IMR-90 (cell line): ENCODE results near the gene MAML2. TPM values are rescaled to one million over a fixed set of nuclear protein-coding genes. Genes with fewer than 3 reads are reported as not detected.

ENCODE experiments used
- ATAC-seq: fragments of 200-7000 bp; cut with Tn5 transposase; 2 replicates; pipeline ENCODE4 v1.9.1; 2020; ENCODE audit warnings: low read depth, mild to moderate bottlenecking, moderate library complexity
- BruUV-seq: library from RNA; stranded (reverse); fragments of 400-500 nt; replicated peaks from 2 replicates; lab custom pipeline; 2021; lab: Mats Ljungman, UMichigan
- CTCF ChIA-PET: fragments of 300-600 bp; formaldehyde crosslinking; extraction: SDS; loops from one replicate; lab custom pipeline; 2021; ENCODE audit warnings: antibody characterized with exemption; lab: Yijun Ruan, JAX
- POLR2A ChIA-PET: fragments of 300-600 bp; sonication (Branson Sonifier 250); formaldehyde crosslinking; loops from one replicate; lab custom pipeline; 2022; ENCODE audit warnings: antibody characterized with exemption; ENCODE audit not compliant: unreplicated experiment; lab: Charles Lee
- DNase-seq: peaks from one replicate; pipeline ENCODE4 v3.0.0; 2013
- H2AFZ ChIP-seq: replicated peaks from 2 replicates; pipeline ENCODE3; 2013; ENCODE audit warnings: low read length, mild to moderate bottlenecking; ENCODE audit not compliant: poor library complexity
- H2AK5ac ChIP-seq: 2 replicates; pipeline ENCODE4 v1.6.1; 2013; ENCODE audit warnings: low read depth, low read length, inconsistent platforms
- H2AK9ac ChIP-seq: replicated peaks from 2 replicates; pipeline ENCODE3; 2013; ENCODE audit warnings: mild to moderate bottlenecking, low read depth, low read length, moderate library complexity; ENCODE audit not compliant: poor library complexity
- H2BK120ac ChIP-seq: 2 replicates; pipeline ENCODE4 v1.6.1; 2013; ENCODE audit warnings: low read depth, low read length, inconsistent platforms
- H2BK15ac ChIP-seq: 3 replicates; pipeline ENCODE4 v1.6.1; 2013; ENCODE audit warnings: low read depth, low read length, inconsistent platforms
- H2BK20ac ChIP-seq: 2 replicates; pipeline ENCODE4 v1.6.1; 2013; ENCODE audit warnings: low read depth, mild to moderate bottlenecking, inconsistent platforms, low read length, moderate library complexity
- H2BK5ac ChIP-seq: 2 replicates; pipeline ENCODE4 v1.6.1; 2013; ENCODE audit warnings: mild to moderate bottlenecking, low read depth, low read length, inconsistent platforms; ENCODE audit not compliant: poor library complexity, severe bottlenecking
- H3K14ac ChIP-seq: replicated peaks from 2 replicates; pipeline ENCODE4 v1.6.1; 2013; ENCODE audit warnings: low read depth, low read length, inconsistent platforms
- H3K18ac ChIP-seq: 2 replicates; pipeline ENCODE4 v1.6.1; 2013; ENCODE audit warnings: low read depth, low read length, control low read depth
- H3K23ac ChIP-seq: 2 replicates; pipeline ENCODE4 v1.6.1; 2013; ENCODE audit warnings: low read depth, low read length, inconsistent platforms
- H3K27ac ChIP-seq: 2 replicates; pipeline ENCODE4 v1.5.1; 2013; ENCODE audit warnings: mild to moderate bottlenecking, control low read depth, low read length; ENCODE audit not compliant: insufficient read depth
- H3K27me3 ChIP-seq: 2 replicates; pipeline ENCODE4 v1.6.1; 2013; ENCODE audit warnings: low read length; ENCODE audit not compliant: control insufficient read depth, insufficient read depth
- H3K36me3 ChIP-seq: 2 replicates; pipeline ENCODE4 v1.6.1; 2013; ENCODE audit warnings: low read length, mixed read lengths; ENCODE audit not compliant: control insufficient read depth, insufficient read depth
- H3K4ac ChIP-seq: 2 replicates; pipeline ENCODE4 v1.6.1; 2013; ENCODE audit warnings: low read depth, low read length, inconsistent platforms
- H3K4me1 ChIP-seq: 2 replicates; pipeline ENCODE4 v1.6.1; 2013; ENCODE audit warnings: low read length, mixed read lengths; ENCODE audit not compliant: control insufficient read depth, insufficient read depth
- H3K4me2 ChIP-seq: 2 replicates; pipeline ENCODE4 v1.6.1; 2013; ENCODE audit warnings: low read depth, mild to moderate bottlenecking, control low read depth, low read length, moderate library complexity
- H3K4me3 ChIP-seq: 2 replicates; pipeline ENCODE4 v1.5.1; 2013; ENCODE audit warnings: low read depth, mild to moderate bottlenecking, control low read depth, low read length, moderate library complexity; ENCODE audit not compliant: insufficient read depth
- H3K56ac ChIP-seq: 2 replicates; pipeline ENCODE4 v1.6.1; 2013; ENCODE audit warnings: low read length, inconsistent platforms; ENCODE audit not compliant: insufficient read depth; ENCODE audit errors: extremely low read depth
- H3K79me1 ChIP-seq, 2 experiments: 2 replicates each; pipeline ENCODE4 v1.6.1; 2013; ENCODE audit warnings: low read length in 2 of 2, inconsistent platforms in 1 of 2, low read depth in 1 of 2
- H3K9ac ChIP-seq: 2 replicates; pipeline ENCODE4 v1.6.1; 2013; ENCODE audit warnings: low read depth, low read length, control low read depth
- H3K9me1 ChIP-seq: 2 replicates; pipeline ENCODE4 v1.6.1; 2013; ENCODE audit warnings: low read length, inconsistent platforms; ENCODE audit not compliant: insufficient read depth
- H3K9me3 ChIP-seq: 2 replicates; pipeline ENCODE4 v1.6.1; 2013; ENCODE audit warnings: low read length; ENCODE audit not compliant: control insufficient read depth, insufficient read depth
- H4K20me1 ChIP-seq: 2 replicates; pipeline ENCODE4 v1.6.1; 2013; ENCODE audit warnings: low read length, inconsistent platforms; ENCODE audit not compliant: insufficient read depth
- H4K5ac ChIP-seq: 2 replicates; pipeline ENCODE4 v1.6.1; 2013; ENCODE audit warnings: mild to moderate bottlenecking, low read depth, low read length, control low read depth
- H4K8ac ChIP-seq, 2 experiments: 2 replicates each; pipeline ENCODE4 v1.6.1; 2013; ENCODE audit warnings: low read depth in 2 of 2, low read length in 2 of 2, control low read depth in 1 of 2, inconsistent platforms in 1 of 2
- H4K91ac ChIP-seq: 2 replicates; pipeline ENCODE4 v1.6.1; 2013; ENCODE audit warnings: low read depth, low read length, inconsistent platforms; ENCODE audit not compliant: insufficient read depth
- CTCF ChIP-seq: conservative IDR thresholded peaks from 2 replicates; pipeline ENCODE4 v1.5.1; 2012; ENCODE audit warnings: mild to moderate bottlenecking, low read depth, low read length, improper control_type of control experiment
- MAFK ChIP-seq: IDR thresholded peaks from 2 replicates; pipeline ENCODE4 v1.6.1; 2012; ENCODE audit warnings: low read depth, low read length, improper control_type of control experiment
- MXI1 ChIP-seq: IDR thresholded peaks from 2 replicates; pipeline ENCODE4 v1.6.1; 2012; ENCODE audit warnings: low read depth, mild to moderate bottlenecking, low read length, moderate library complexity, borderline replicate concordance
- NFE2L2 ChIP-seq: fragments of 150-350 bp; IDR thresholded peaks from 2 replicates; pipeline ENCODE4 v1.6.1; 2016; ENCODE audit warnings: low read depth, mild to moderate bottlenecking, low read length
- SMC3 ChIP-seq: fragments of 150-350 bp; IDR thresholded peaks from 2 replicates; pipeline ENCODE4 v1.6.1; 2016; ENCODE audit warnings: low read depth, mild to moderate bottlenecking, antibody characterized with exemption, low read length, moderate library complexity
- dilution Hi-C: fragments of 300-500 bp; cut with HindIII; formaldehyde crosslinking; loops from one replicate; pipeline ENCODE4 v1.14.3; 2018; ENCODE audit warnings: low sequenced_read_pairs; ENCODE audit not compliant: unreplicated experiment
- in situ Hi-C: fragments of 300-500 bp; cut with MboI; formaldehyde crosslinking; loops from 3 replicates; pipeline ENCODE4 v1.14.3; 2019; ENCODE audit warnings: low sequenced_read_pairs, inconsistent platforms, mixed read lengths
- intact Hi-C: fragments of 100-400 bp; cut with micrococcal nuclease; formaldehyde crosslinking; loops from 2 replicates; pipeline ENCODE4 v1.10.0; 2022
- polyA plus RNA-seq, 3 experiments: library from polyadenylated mRNA; depleted of rRNA; stranded (reverse); fragments of >200 nt; gene quantifications; 2 replicates each; pipeline ENCODE4 v1.2.3, GENCODE V29; 2012; ENCODE audit warnings: low replicate concordance in 1 of 3
- total RNA-seq: library from RNA; depleted of rRNA; stranded (reverse); fragments of >200 nt; gene quantifications from 2 replicates; pipeline ENCODE4 v1.2.3, GENCODE V29; 2012

The MAML2 gene
- total and polyA plus RNA-seq, 2 of the 4 experiments (the other 2 are of a cell fraction), result 15.0 to 19.5 TPM

GRCh38 chr11:96019281-96019680, 323.7 kb downstream of the MAML2 start:
- ATAC-seq (no peak), DNase-seq (no peak)
- H2BK5ac ChIP-seq, result no peak overlapping the region
- intact Hi-C loops, result no loop called here
- H2BK20ac ChIP-seq, result no peak overlapping the region
- no peak overlapping the region for H2BK15ac ChIP-seq
- H4K5ac ChIP-seq, result no peak overlapping the region
- H3K4me2 ChIP-seq, result no peak overlapping the region
- H3K36me3 ChIP-seq, result no peaks in the 10 kb centered on the region; the same call in none of the 2 replicates
- no peaks in the 10 kb centered on the region for H3K27me3 ChIP-seq
- no peak overlapping the region for H3K18ac ChIP-seq
- H3K4me3 ChIP-seq, result no peak overlapping the region
- no peak overlapping the region for H2AK9ac ChIP-seq
- no peak overlapping the region for H3K56ac ChIP-seq
- H4K8ac ChIP-seq, result no peak overlapping the region
- H4K20me1 ChIP-seq, result no peaks in the 10 kb centered on the region
- no peak overlapping the region for H3K23ac ChIP-seq
- H3K4me1 ChIP-seq, result peaks cover 3% of the 10 kb centered on the region; the same call in 1 of the 2 replicates
- in situ Hi-C loops, result no loop called here
- POLR2A ChIA-PET, result no interaction called here
- no TSS peak for BruUV-seq
- dilution Hi-C loops, result no loop called here
- no peak overlapping the region for H3K27ac ChIP-seq
- H2AFZ ChIP-seq, result no peak overlapping the region
- no peak overlapping the region for H3K14ac ChIP-seq
- TF ChIP-seq MXI1 (no peak), MAFK (no peak), CTCF (no peak), SMC3 (no peak), NFE2L2 (no peak)
- no peaks in the 10 kb centered on the region; the same call in 1 of the 2 replicates for H3K9me1 ChIP-seq
- H2BK120ac ChIP-seq, result no peak overlapping the region
- no peaks in the 10 kb centered on the region for H3K9me3 ChIP-seq
- no peak overlapping the region for H2AK5ac ChIP-seq
- CTCF ChIA-PET, result no interaction called here
- H3K9ac ChIP-seq, result no peak overlapping the region
- H4K91ac ChIP-seq, result no peak overlapping the region
- H3K79me1 ChIP-seq, result peaks cover 24 to 29% of the 10 kb centered on the region in 2 experiments
- H3K4ac ChIP-seq, result no peak overlapping the region
